Skin epidermis (tissue), 12 donors: ENCODE results near the gene PEX26.
"Not testable (repeated sequence)": the region's sequence is repeated elsewhere in the genome, so short reads cannot be mapped to it uniquely, and the experiment has no call there.

Source experiments
- H3K27ac ChIP-seq, 21 experiments: fragments of 200-600 bp; sonication (generic) in 11 of 21; one replicate each; pipeline ENCODE4 v1.5.0; 2020; ENCODE audit warnings: mild to moderate bottlenecking in 3 of 21, inconsistent platforms in 2 of 21, moderate library complexity in 2 of 21
- H3K4me3 ChIP-seq, 7 experiments: fragments of 200-600 bp; sonication (generic) in 2 of 7; one replicate each; pipeline ENCODE4 v1.5.0; 2020; ENCODE audit warnings: inconsistent platforms in 2 of 7, mild to moderate bottlenecking in 2 of 7, moderate library complexity in 1 of 7

The PEX26 gene

DNA sequence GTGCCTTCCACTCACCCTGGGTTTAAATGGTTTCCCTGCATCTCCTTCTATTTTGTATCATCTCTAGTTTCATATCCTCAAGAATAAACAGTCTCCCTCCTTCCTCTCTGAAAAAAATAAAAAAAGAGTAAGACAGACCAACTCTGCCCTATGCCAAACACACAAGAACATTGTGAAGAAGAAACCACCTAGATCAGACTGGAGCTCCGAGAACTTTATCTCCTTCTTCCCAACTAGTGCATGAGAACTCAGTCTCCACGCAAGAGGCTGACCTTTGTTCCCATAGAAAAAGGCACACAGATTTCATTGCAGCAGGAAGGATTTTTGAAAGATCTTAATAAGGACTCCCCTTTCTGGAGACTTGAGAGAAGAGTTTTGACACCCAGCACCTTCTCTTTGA is 8.7 kb upstream of the PEX26 start:
- peak overlapping the region in 1 of 21 experiments; percentile 56 for H3K27ac ChIP-seq
- H3K4me3 ChIP-seq: no peak overlapping the region

DNA sequence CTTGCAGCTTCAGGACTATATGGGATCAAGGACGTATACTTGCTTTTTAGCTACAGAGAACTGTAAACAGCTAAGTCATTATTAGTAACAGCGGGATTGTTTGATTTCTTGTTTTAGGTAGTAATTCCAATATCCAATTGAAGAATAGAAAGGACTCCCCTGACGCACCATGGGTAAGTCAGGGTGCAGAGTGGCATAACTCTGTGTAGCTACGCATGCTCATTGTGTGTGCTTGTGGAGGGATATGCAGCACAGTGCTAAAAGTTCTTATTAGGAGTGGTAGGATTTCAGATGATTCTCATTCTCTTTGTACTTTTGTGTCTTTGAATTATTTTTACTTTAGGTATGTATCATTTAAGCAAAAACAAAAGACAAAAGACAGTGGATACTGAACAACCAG is 7.7 kb upstream of the PEX26 start:
- H3K27ac ChIP-seq: peak overlapping the region in 3 of 21 experiments; percentile 1 to 63 (median 39)
- no peak overlapping the region for H3K4me3 ChIP-seq

DNA sequence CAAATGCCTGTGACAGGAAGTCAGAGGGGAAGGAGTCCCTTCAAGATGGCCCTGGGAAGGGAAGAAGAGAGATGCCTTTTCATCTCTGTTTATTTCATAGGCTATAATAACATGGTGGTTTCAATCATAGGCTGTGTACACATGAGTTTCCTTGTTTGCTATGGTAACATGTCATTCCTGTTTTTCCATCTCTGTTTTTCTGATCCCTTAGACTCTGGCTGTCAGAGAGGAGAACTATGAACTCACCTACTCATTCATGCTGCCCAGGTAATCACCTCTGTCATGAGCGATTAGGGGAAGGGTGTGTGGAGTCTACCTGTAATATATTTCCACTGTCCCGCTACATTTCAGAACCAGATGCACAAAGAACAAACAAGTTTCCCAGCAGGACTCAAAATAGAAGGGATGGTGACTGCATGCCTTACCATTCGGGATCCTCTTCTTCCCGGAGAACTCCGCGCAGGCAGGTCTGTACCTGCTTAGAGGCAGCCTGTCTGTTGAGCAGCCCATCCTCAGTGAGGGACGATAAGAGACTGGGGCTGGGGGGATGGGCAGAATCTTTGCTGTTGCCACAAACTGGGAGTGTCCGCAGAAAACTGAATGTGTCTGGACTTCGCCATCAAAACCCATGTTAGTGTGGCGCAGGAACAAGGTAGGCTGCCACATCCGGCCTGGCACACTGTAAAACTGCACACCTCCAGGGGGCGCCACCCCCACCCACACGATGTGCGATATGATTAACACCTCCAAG is 7.1 kb upstream of the PEX26 start:
- Histone ChIP-seq H3K4me3 (no peak overlapping the region), H3K27ac (peak overlapping the region in 6 of 21 experiments; percentile 1 to 63 (median 20))

DNA sequence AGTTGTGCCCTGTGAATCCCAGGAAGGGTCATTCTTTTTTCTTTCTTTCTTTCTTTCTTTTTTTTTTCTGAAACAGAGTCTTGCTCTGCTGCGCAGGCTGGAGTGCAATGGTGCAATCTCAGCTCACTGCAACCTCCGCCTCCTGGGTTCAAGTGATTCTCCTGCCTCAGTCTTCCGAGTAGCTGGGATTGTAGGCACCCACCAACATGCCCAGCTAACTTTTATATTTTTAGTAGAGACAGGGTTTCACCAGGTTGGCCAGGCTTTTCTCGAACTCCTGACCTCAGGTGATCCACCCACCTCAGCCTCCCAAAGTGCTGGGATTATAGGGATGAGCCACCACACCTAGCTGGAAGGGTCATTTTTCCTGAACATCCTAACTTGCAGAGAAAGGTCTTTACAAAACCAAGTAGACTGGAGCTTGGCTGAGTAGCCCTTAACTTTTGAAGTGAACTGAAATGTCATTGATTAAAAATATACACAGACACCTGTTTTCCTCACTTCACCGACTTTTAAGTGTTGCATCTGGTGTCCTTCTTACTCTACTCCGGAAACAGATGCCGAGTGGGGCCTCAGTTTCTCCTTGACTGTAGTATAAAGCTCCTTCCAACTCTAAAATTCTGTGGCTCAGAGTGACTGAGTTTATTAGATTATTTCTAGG is 6.4 kb upstream of the PEX26 start:
- H3K27ac ChIP-seq: peak overlapping the region in 4 of 21 experiments; percentile 19 to 63 (median 30)
- not testable (repeated sequence) for H3K4me3 ChIP-seq

DNA sequence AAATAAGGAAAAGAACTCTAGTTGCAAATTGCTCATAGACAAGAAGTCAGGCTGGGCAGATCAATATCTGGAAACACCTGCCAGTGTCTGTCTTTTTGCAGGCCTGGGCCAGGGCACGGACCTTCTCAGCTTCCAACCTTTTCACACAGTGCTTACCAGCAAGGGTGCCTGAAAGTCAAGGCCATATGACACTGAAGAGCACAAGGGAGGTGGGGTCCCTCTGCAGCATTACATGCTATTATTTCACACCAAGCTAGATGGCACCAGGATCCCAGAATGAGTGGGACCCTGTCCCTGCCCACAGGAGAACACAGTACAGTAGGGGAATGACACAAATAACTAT is 5.9 kb upstream of the PEX26 start:
- Histone ChIP-seq H3K4me3 (no peak overlapping the region), H3K27ac (no peak overlapping the region)

DNA sequence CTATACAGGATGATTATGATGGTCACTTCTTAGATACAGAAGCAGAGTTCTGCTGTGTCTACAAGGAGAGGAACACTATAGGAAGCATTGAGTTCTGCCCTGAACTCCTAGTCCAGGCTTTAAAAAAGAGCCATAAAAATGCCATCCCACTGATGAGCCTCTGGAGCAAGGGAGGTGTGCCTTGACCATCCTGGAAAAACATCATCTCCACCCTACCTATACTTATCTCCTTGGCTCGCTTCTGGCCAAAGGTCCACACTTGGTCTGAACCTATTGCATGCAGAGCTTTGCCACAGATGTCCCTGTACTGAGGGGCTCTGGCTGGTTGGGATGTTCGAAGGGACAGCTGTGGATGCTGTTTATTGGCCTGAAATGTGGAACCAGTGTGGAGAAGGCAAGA is 4.3 kb upstream of the PEX26 start:
- Histone ChIP-seq H3K4me3 (no peak overlapping the region), H3K27ac (no peak overlapping the region)

DNA sequence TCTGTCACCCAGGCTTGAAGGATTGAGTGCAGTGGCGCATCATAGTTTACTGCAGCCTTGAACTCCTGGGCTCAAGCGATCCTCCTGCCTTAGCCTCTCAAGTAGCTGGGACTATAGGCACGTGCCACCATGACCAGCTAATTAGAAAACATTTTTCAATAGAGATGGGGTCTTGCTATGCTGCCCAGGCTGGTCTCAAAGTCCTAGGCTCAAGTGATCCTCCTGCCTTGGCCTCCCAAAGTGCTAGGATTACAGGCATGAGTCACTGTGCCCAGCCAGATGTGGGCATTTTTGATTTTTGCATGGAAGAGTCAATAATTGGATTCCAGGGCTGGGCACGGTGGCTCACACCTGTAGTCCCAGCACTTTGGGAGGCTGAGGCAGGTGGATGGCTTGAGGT is 3.9 kb upstream of the PEX26 start:
- not testable (repeated sequence) for H3K4me3 ChIP-seq, H3K27ac ChIP-seq

DNA sequence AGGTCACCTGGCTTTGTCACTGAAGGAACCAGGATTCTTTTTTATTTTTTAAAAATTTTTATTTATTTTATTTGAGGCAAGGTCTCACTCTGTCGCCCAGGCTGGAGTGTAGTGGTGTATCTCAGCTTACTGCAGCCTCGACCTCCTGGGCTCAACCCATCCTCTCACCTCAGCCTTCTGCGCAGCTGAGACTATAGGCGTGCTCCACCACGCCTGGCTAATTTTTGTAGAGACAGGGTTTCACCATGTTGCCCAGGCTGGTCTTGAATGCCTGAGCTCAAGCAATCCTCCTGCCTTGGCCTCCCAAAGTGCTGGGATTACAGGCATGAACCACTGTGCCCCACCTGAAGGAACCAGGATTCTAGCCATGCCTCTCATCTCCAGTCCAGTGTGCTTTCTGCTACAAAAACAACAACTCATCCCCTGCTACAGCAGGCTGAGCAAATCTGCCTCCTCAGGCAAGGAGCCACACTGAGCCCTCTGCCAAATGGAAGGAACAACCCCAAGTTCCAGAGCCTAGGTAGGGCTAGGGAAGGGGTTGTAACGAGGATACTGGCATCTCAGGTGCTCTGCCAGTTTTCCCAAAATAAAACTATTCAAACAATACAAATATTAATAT is 2.6 kb upstream of the PEX26 start:
- Histone ChIP-seq H3K27ac (peak overlapping the region in 4 of 21 experiments; percentile 1 to 46 (median 22)), H3K4me3 (no peak overlapping the region)

DNA sequence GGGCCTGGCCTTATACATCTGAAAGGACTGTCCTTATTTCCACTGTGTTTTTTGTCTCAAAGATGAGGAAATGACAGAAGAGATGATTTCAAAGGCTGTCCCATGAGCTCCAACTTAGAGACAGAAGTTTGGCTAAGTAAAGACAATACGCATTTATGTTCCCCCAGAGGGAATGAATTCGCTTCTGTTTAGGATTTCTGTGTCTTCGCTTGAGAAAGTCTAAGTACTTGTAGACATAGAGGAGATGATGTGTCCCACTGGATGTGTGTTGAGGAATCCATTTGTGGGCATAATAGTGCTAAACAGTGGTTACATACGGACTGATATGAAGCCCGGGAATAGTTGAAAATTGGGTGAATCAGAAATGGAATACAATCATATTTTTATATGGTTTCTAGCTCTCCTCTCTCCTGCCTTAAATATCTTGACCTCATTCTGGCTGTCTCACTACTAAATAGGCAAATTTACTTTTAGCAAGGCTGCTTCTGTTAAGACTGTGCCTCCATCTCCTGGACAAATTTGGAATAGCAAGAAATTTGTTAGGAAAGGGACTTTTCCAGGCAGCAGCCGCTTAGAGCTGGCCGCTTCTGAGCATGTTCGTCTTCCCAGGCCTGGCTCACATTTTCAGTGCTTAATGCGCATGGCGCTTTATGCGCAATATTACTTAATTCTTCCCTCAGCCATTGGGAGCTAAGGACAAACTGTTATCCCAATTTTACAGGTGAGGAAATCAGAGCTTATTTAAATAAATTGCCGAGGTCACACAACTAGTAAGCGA is 1.9 kb upstream of the PEX26 start:
- H3K4me3 ChIP-seq: no peak overlapping the region

DNA sequence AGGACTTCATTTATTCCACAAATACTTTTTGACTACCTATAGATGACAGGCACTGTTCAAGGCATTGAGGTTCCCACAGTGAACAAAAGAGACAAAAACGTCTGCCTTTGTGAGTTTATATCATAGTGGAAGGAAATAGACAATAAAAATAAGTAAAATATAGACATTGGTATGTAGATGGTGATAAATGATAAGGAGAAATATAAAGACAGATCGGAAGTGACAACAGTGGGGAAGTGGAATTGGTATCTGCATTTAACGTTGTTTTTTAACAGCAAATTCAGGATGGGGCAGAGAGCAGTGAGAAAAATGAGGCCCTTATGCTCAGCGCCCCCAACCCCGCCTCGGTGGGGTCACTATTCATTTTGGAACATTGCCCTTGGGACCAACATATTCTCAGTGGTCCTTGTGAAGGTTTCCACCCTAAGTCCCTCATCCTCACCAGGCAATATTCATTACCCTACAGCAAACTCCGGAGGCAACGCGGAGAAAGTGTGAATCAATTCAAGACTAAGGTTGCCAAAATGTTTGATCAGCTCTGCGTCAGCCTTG is 627 bp upstream of the PEX26 start:
- Histone ChIP-seq H3K4me3 (peak overlapping the region; percentile 78 to 98 (median 92)), H3K27ac (peak overlapping the region; percentile 8 to 97 (median 85))

More for the DNA sequence above, 1.9 kb upstream of the PEX26 start:
- peak overlapping the region in 8 of 21 experiments; percentile 1 to 97 (median 33) for H3K27ac ChIP-seq

DNA sequence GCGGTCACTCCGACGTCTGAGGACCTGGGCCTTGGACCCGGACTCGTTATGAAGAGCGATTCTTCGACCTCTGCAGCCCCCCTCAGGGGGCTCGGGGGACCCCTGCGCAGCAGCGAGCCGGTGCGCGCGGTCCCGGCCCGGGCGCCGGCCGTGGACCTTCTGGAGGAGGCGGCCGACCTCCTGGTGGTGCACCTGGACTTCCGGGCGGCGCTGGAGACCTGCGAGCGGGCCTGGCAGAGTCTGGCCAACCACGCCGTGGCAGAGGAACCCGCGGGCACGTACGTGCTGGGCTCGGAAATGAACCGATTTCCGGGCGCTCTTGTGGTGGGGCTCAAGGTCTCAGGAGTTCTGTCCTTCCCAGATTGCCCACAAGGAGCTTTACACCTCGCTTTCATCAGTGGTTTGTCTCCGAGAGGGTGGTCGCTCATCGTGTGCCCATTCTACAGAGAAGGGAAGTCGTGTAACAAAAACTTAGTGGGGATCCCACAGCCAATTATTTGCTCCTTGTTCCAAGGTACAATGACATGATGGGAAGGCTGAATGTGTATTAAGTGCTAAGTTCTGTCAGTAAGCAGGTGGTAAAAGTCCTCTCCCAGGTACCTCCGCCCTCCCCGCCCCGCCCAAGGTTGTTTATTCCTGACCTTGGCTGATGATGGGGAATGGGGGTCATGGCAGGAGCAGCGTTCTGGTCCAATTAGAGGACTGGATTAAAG is 695 bp downstream of the PEX26 start:
- Histone ChIP-seq H3K27ac (peak overlapping the region; percentile 55 to 97 (median 85)), H3K4me3 (peak overlapping the region; percentile 78 to 98 (median 92))

DNA sequence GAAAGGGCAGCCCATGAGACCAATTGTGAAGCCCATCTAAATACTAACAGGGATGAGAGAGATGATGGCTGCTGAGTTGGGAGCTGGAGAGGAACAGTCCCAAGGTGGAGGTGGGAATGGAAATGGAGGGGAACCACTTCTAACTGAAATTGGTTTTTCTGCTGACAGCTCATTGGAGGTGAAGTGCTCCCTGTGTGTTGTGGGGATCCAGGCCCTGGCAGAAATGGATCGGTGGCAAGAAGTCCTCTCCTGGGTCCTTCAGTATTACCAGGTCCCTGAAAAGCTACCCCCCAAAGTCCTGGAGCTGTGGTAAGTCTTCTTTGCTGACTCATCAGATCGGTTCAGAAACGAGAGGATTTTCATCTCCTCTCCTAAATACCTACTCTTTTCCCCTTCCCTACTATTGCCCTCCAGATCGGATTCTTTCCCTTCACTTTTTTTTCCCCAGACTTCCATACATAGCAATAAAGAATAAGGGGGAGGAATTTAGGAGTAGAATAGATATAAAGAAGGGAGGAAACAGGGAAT is 2.0 kb downstream of the PEX26 start:
- H3K4me3 ChIP-seq: no peak overlapping the region
- H3K27ac ChIP-seq: no peak overlapping the region

DNA sequence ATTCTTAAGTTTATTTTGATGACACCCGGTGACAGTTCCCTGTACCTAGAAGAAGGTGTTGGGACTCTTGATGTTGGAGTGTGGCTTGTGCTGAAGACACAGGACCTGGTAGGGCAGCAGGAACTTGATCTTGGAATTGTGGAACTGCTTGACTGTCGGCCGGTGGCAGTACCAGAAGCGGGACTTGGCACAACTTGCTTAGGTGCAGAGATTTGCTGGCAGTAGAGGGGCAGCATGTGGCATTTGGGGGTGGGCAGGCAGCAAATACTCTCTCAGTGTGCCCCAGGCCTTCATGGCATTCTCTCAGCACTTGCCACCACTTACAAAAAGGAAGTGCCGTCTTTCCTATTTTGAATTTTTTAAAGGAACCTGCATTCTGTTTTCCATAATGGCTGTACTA is 3.6 kb downstream of the PEX26 start:
- H3K27ac ChIP-seq: no peak overlapping the region
- no peak overlapping the region for H3K4me3 ChIP-seq

DNA sequence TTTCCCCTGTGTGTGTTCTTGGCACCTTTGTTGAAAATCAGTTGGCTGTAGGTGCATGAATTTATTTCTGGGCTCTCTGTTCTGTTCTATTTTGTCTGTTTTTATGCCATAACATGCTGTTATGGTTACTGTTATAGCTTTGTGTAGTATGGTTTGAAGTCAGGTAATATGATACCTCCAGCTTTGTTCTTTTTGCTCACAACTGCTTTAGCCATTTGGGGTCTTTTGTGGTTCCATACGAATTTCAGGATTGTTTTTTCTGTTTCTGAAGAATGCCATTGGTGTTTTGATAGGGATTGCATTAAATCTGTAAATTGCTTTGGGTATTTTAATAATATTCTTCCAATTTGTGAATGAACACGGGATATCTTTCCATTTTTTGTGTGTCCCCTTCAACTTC is 4.7 kb downstream of the PEX26 start:
- Histone ChIP-seq H3K4me3 (no peak overlapping the region), H3K27ac (no peak overlapping the region)

DNA sequence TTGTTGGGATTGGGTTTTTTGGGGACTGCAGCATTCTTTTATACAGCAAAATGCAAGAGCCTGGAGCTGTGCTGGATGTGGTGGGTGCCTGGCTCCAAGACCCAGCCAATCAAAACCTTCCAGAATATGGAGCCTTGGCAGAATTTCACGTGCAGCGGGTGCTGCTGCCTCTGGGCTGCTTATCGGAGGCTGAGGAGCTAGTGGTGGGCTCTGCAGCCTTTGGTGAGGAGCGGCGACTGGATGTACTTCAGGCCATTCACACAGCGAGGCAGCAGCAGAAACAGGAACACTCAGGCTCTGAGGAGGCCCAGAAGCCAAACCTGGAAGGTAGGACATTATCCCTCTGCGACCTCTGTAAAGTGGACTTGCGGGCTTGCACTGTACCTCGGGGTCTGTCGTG is 5.6 kb downstream of the PEX26 start:
- H3K4me3 ChIP-seq: no peak overlapping the region
- no peak overlapping the region for H3K27ac ChIP-seq

DNA sequence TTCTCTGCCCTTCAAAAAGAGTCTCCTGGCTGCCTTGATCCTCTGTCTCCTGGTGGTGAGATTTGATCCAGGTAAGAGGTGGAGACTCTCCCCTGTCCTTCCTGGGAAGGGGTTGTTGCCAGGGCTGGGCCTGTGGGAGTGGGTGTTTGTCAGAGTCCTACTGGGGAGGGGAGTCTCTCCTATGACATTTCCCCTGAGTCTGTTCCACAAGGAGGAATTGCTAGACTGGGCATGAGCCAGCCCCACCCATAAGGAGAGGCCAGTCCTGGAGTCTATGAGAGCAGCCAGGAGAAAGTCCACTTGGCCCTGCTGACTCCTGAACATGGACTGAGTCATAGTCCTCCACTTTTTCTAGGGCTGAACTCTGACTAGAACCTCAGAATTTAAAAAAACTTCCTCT is 7.4 kb downstream of the PEX26 start:
- Histone ChIP-seq H3K27ac (no peak overlapping the region), H3K4me3 (no peak overlapping the region)

DNA sequence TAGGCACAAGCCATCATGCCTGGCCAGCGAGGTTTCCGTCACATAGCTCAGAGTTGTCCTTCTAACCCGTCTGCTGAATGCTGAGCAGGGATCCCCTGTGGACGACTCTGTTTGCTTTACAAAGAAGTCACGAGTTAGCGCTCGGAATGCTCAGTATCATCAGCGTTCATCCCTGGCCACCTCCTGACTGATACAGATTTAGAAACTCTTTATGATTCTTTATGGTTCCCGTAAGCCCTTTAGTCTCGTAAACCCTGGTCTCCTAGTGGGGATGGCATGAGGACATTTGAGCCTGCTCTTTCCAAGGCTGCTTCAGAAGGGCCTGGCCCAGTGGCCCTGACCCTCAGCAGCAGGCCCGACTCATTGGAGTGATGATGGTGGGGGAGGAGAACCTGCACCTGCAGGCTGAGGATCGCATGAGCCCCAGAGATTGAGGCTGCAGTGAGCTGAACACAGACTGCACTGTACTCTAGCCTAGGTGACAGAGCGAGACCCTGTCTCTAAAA is 9.6 kb downstream of the PEX26 start:
- Histone ChIP-seq H3K4me3 (no peak overlapping the region), H3K27ac (no peak overlapping the region)

DNA sequence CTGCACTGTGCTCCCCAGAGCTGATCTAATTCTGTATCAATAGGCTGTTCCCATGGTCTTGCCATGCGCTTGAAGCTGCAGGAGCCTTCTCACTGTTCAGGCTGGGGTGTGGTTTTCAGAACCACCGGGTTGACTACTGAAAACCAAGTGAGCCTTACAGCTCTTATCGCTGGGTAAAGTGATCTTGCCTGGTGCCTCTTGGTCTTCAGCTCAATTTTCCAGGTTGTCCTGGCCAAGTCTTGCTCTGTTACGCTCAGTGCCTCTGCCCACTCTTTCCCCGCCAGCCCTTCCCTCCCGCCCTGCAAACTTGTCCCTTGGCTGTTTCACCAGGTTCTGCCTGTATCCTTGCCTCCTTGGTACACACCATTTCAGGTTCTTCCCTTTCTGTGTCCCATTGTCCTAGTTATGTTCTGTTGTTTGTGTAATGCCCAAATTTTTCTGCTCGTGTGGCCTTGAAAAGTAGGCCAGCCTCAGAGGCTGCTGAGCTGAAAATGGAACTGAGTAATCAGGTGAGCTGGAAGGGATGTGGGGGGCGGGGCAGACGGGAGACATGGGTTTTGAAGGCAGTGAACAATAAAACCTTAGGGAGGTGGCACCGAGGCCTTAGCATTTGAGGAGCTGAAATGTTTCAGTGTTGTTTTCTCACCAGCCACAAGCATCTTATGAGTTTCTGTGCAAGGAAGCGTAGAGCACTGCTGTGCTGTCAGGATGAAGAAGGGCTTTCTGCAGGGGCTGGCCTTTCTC is 11.2 kb downstream of the PEX26 start:
- no peak overlapping the region for H3K27ac ChIP-seq
- H3K4me3 ChIP-seq: no peak overlapping the region
